IMR-90 (cell line): ENCODE measurements around the gene CARD14. TPM values are rescaled to one million over a fixed set of nuclear protein-coding genes. Genes with fewer than 3 reads are reported as not detected.
"Not testable (repeated sequence)": the region's sequence is repeated elsewhere in the genome, so short reads cannot be mapped to it uniquely, and the experiment has no call there.

Source experiments
- ATAC-seq: fragments of 200-7000 bp; cut with Tn5 transposase; 2 replicates; pipeline ENCODE4 v1.9.1; 2020; ENCODE audit warnings: low read depth, mild to moderate bottlenecking, moderate library complexity
- BruUV-seq: library from RNA; stranded (reverse); fragments of 400-500 nt; replicated peaks from 2 replicates; lab custom pipeline; 2021; lab: Mats Ljungman, UMichigan
- CTCF ChIA-PET: fragments of 300-600 bp; formaldehyde crosslinking; extraction: SDS; loops from one replicate; lab custom pipeline; 2021; ENCODE audit warnings: antibody characterized with exemption; lab: Yijun Ruan, JAX
- POLR2A ChIA-PET: fragments of 300-600 bp; sonication (Branson Sonifier 250); formaldehyde crosslinking; loops from one replicate; lab custom pipeline; 2022; ENCODE audit warnings: antibody characterized with exemption; ENCODE audit not compliant: unreplicated experiment; lab: Charles Lee
- DNase-seq: peaks from one replicate; pipeline ENCODE4 v3.0.0; 2013
- H2AFZ ChIP-seq: replicated peaks from 2 replicates; pipeline ENCODE3; 2013; ENCODE audit warnings: low read length, mild to moderate bottlenecking; ENCODE audit not compliant: poor library complexity
- H2AK5ac ChIP-seq: 2 replicates; pipeline ENCODE4 v1.6.1; 2013; ENCODE audit warnings: low read depth, low read length, inconsistent platforms
- H2AK9ac ChIP-seq: replicated peaks from 2 replicates; pipeline ENCODE3; 2013; ENCODE audit warnings: mild to moderate bottlenecking, low read depth, low read length, moderate library complexity; ENCODE audit not compliant: poor library complexity
- H2BK120ac ChIP-seq: 2 replicates; pipeline ENCODE4 v1.6.1; 2013; ENCODE audit warnings: low read depth, low read length, inconsistent platforms
- H2BK15ac ChIP-seq: 3 replicates; pipeline ENCODE4 v1.6.1; 2013; ENCODE audit warnings: low read depth, low read length, inconsistent platforms
- H2BK20ac ChIP-seq: 2 replicates; pipeline ENCODE4 v1.6.1; 2013; ENCODE audit warnings: low read depth, mild to moderate bottlenecking, inconsistent platforms, low read length, moderate library complexity
- H2BK5ac ChIP-seq: 2 replicates; pipeline ENCODE4 v1.6.1; 2013; ENCODE audit warnings: mild to moderate bottlenecking, low read depth, low read length, inconsistent platforms; ENCODE audit not compliant: poor library complexity, severe bottlenecking
- H3K14ac ChIP-seq: replicated peaks from 2 replicates; pipeline ENCODE4 v1.6.1; 2013; ENCODE audit warnings: low read depth, low read length, inconsistent platforms
- H3K18ac ChIP-seq: 2 replicates; pipeline ENCODE4 v1.6.1; 2013; ENCODE audit warnings: low read depth, low read length, control low read depth
- H3K23ac ChIP-seq: 2 replicates; pipeline ENCODE4 v1.6.1; 2013; ENCODE audit warnings: low read depth, low read length, inconsistent platforms
- H3K27ac ChIP-seq: 2 replicates; pipeline ENCODE4 v1.5.1; 2013; ENCODE audit warnings: mild to moderate bottlenecking, control low read depth, low read length; ENCODE audit not compliant: insufficient read depth
- H3K27me3 ChIP-seq: 2 replicates; pipeline ENCODE4 v1.6.1; 2013; ENCODE audit warnings: low read length; ENCODE audit not compliant: control insufficient read depth, insufficient read depth
- H3K36me3 ChIP-seq: 2 replicates; pipeline ENCODE4 v1.6.1; 2013; ENCODE audit warnings: low read length, mixed read lengths; ENCODE audit not compliant: control insufficient read depth, insufficient read depth
- H3K4ac ChIP-seq: 2 replicates; pipeline ENCODE4 v1.6.1; 2013; ENCODE audit warnings: low read depth, low read length, inconsistent platforms
- H3K4me1 ChIP-seq: 2 replicates; pipeline ENCODE4 v1.6.1; 2013; ENCODE audit warnings: low read length, mixed read lengths; ENCODE audit not compliant: control insufficient read depth, insufficient read depth
- H3K4me2 ChIP-seq: 2 replicates; pipeline ENCODE4 v1.6.1; 2013; ENCODE audit warnings: low read depth, mild to moderate bottlenecking, control low read depth, low read length, moderate library complexity
- H3K4me3 ChIP-seq: 2 replicates; pipeline ENCODE4 v1.5.1; 2013; ENCODE audit warnings: low read depth, mild to moderate bottlenecking, control low read depth, low read length, moderate library complexity; ENCODE audit not compliant: insufficient read depth
- H3K56ac ChIP-seq: 2 replicates; pipeline ENCODE4 v1.6.1; 2013; ENCODE audit warnings: low read length, inconsistent platforms; ENCODE audit not compliant: insufficient read depth; ENCODE audit errors: extremely low read depth
- H3K79me1 ChIP-seq, 2 experiments: 2 replicates each; pipeline ENCODE4 v1.6.1; 2013; ENCODE audit warnings: low read length in 2 of 2, inconsistent platforms in 1 of 2, low read depth in 1 of 2
- H3K9ac ChIP-seq: 2 replicates; pipeline ENCODE4 v1.6.1; 2013; ENCODE audit warnings: low read depth, low read length, control low read depth
- H3K9me1 ChIP-seq: 2 replicates; pipeline ENCODE4 v1.6.1; 2013; ENCODE audit warnings: low read length, inconsistent platforms; ENCODE audit not compliant: insufficient read depth
- H3K9me3 ChIP-seq: 2 replicates; pipeline ENCODE4 v1.6.1; 2013; ENCODE audit warnings: low read length; ENCODE audit not compliant: control insufficient read depth, insufficient read depth
- H4K20me1 ChIP-seq: 2 replicates; pipeline ENCODE4 v1.6.1; 2013; ENCODE audit warnings: low read length, inconsistent platforms; ENCODE audit not compliant: insufficient read depth
- H4K5ac ChIP-seq: 2 replicates; pipeline ENCODE4 v1.6.1; 2013; ENCODE audit warnings: mild to moderate bottlenecking, low read depth, low read length, control low read depth
- H4K8ac ChIP-seq, 2 experiments: 2 replicates each; pipeline ENCODE4 v1.6.1; 2013; ENCODE audit warnings: low read depth in 2 of 2, low read length in 2 of 2, control low read depth in 1 of 2, inconsistent platforms in 1 of 2
- H4K91ac ChIP-seq: 2 replicates; pipeline ENCODE4 v1.6.1; 2013; ENCODE audit warnings: low read depth, low read length, inconsistent platforms; ENCODE audit not compliant: insufficient read depth
- WGBS, 2 experiments: methylation state at CpG; one replicate each; pipeline versions ENCODE4 v1.1.5 to v1.1.7; 2013; ENCODE audit warnings: missing lambda C conversion rate in 2 of 2; ENCODE audit not compliant: insufficient read length in 1 of 2; ENCODE audit errors: extremely low coverage in 2 of 2; 5-methylcytosine and 5-hydroxymethylcytosine counted together
- dilution Hi-C: fragments of 300-500 bp; cut with HindIII; formaldehyde crosslinking; loops from one replicate; pipeline ENCODE4 v1.14.3; 2018; ENCODE audit warnings: low sequenced_read_pairs; ENCODE audit not compliant: unreplicated experiment
- in situ Hi-C: fragments of 300-500 bp; cut with MboI; formaldehyde crosslinking; loops from 3 replicates; pipeline ENCODE4 v1.14.3; 2019; ENCODE audit warnings: low sequenced_read_pairs, inconsistent platforms, mixed read lengths
- intact Hi-C: fragments of 100-400 bp; cut with micrococcal nuclease; formaldehyde crosslinking; loops from 2 replicates; pipeline ENCODE4 v1.10.0; 2022
- polyA plus RNA-seq, 3 experiments: library from polyadenylated mRNA; depleted of rRNA; stranded (reverse); fragments of >200 nt; gene quantifications; 2 replicates each; pipeline ENCODE4 v1.2.3, GENCODE V29; 2012; ENCODE audit warnings: low replicate concordance in 1 of 3
- total RNA-seq: library from RNA; depleted of rRNA; stranded (reverse); fragments of >200 nt; gene quantifications from 2 replicates; pipeline ENCODE4 v1.2.3, GENCODE V29; 2012
- TF ChIP-seq, protein P1 (sequence below): fragments of 150-350 bp; IDR thresholded peaks from 2 replicates; pipeline ENCODE4 v1.6.1; 2017; ENCODE audit warnings: mild to moderate bottlenecking, antibody characterized with exemption, low read length, low read depth

CARD14 gene
- total and polyA plus RNA-seq, 2 of the 4 experiments (the other 2 are of a cell fraction): not detected

DNA sequence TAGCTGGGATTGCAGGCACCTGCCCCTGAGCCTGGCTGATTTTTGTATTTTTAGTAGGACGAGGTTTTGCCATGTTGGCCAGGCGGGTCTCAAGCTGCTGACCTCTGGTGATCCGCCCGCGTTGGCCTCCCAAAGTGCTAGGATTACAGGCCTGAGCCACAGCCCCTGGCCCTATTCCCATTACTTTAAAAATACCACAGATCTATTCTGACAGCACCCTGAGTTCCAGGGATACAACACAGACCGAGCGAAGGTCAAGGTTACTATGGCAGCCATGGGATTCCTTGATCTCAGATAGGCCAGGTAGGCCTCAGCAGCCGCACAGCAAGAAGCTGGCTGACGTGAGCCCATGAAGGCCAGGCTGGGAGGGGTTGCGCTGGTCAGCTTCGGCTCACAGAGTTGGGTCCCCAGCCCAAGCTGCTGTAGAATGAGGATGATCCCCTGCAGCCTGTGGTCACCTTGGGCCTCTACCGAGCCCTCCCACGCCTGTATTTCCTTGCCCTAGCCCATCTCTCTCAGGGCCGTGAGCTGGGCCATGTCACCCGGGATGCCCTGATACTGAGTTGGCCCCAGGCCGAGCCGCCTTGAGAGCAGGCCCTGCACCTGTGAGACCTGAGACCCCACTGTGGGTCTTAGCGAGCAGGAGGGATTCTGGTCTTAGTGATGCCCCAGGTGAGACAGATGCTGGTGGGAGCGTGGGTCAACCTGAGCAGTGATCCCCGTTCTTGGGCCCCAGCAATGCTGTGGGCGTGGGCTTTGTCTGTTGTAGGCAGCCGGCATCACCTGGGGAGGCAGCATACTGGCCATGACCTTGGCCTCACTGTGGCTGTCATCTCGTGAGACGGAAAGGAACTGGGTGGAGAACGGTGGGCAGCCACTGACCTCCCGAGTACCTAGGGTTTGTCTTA is 74.0 kb downstream of the CARD14 start (continued):
- TF ChIP-seq, protein P1, sequence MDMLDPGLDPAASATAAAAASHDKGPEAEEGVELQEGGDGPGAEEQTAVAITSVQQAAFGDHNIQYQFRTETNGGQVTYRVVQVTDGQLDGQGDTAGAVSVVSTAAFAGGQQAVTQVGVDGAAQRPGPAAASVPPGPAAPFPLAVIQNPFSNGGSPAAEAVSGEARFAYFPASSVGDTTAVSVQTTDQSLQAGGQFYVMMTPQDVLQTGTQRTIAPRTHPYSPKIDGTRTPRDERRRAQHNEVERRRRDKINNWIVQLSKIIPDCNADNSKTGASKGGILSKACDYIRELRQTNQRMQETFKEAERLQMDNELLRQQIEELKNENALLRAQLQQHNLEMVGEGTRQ: no peak

DNA sequence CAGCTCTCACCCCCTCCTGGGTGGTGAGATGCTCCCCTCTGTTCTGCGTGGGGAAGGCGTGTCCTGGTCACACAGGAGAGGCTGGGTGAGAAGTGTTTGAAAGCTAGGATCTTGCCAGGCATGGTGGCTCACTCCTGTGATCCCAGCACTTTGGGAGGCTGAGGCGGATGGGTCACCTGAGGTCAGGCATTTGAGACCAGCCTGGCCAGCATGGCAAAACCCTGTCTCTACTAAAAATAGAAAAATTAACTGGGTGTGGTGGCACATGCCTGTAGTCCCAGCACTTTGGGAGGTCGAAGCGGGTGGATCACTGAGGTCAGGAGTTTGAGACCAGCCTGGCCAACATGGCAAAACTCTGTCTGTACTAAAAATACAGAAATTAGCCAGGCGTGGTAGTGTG is 74.6 kb downstream of the CARD14 start:
- not testable (repeated sequence) for BruUV-seq

More for the DNA sequence above, 74.6 kb downstream of the CARD14 start:
- dilution Hi-C loops, H2BK120ac ChIP-seq, POLR2A ChIA-PET, H2BK15ac ChIP-seq, H3K56ac ChIP-seq, H3K23ac ChIP-seq, H4K91ac ChIP-seq, H3K4me3 ChIP-seq, in situ Hi-C loops, H3K18ac ChIP-seq, CTCF ChIA-PET, H3K9me1 ChIP-seq, H3K4ac ChIP-seq, H3K9me3 ChIP-seq, DNase-seq, H2AK9ac ChIP-seq, H3K27me3 ChIP-seq, H3K4me2 ChIP-seq, H3K79me1 ChIP-seq, H4K5ac ChIP-seq, intact Hi-C loops, H3K27ac ChIP-seq, H2AK5ac ChIP-seq, H3K9ac ChIP-seq, ATAC-seq, H3K14ac ChIP-seq, H4K8ac ChIP-seq, H2BK5ac ChIP-seq, H4K20me1 ChIP-seq, H3K4me1 ChIP-seq, H2AFZ ChIP-seq, H2BK20ac ChIP-seq: not testable (repeated sequence)
- WGBS, 2 experiments: 80% methylated on average over 1 of the region's 6 CpGs; no CpG with 5 or more reads in 1 of the 2 experiments
- H3K36me3 ChIP-seq: peaks cover 51% of the 10 kb centered on the region
